Measurements from ENCODE around the gene FCHO2.

GRCh38 chr5:72951671-72952468 is 4.0 kb upstream of the FCHO2 start:
- TF ChIP-seq CTCF (IDR thresholded peaks at IDR 0.05), result no peak
- TF ChIP-seq POLR2A (IDR thresholded peaks at IDR 0.05), result no peak
- TF ChIP-seq EP300 (IDR thresholded peaks at IDR 0.05), result no peak
